Adipose tissue (tissue), 3 donors: ENCODE measurements around the gene ZNF792. TPM values are rescaled to one million over a fixed set of nuclear protein-coding genes. Genes with fewer than 3 reads are reported as not detected.
"Not testable (repeated sequence)": the region's sequence is repeated elsewhere in the genome, so short reads cannot be mapped to it uniquely, and the experiment has no call there.

Experiments used
- H3K27ac ChIP-seq: one replicate; pipeline ENCODE4 v1.5.1; 2013; ENCODE audit warnings: low read depth, low read length
- WGBS, 3 donors: extraction: QIAGEN DNeasy Blood & Tissue Kit; methylation state at CpG; one replicate each; pipeline ENCODE4 v1.1.7; 2013; 5-methylcytosine and 5-hydroxymethylcytosine counted together
- polyA plus RNA-seq, 3 donors: library from polyadenylated mRNA; stranded (reverse); fragments of 200-250 nt; gene quantifications; one replicate each; pipeline ENCODE4 v1.2.3, GENCODE V29; 2013
- donor health status: healthy with polysubstance abuse.
- donor health status: Bipolar disorder and iron deficiency.
- donor health status: healthy.

Gene ZNF792
- polyA plus RNA-seq, 3 donors, result 1.5 to 2.7 (median 1.9) TPM

- 83 to 89% (median 88%) methylated on average over 12 of the region's 12 CpGs for WGBS, 3 donors
- no peak overlapping the region for H3K27ac ChIP-seq
Measured at GRCh38 chr19:34979819-34980640, 16.0 kb upstream of the ZNF792 start.

DNA sequence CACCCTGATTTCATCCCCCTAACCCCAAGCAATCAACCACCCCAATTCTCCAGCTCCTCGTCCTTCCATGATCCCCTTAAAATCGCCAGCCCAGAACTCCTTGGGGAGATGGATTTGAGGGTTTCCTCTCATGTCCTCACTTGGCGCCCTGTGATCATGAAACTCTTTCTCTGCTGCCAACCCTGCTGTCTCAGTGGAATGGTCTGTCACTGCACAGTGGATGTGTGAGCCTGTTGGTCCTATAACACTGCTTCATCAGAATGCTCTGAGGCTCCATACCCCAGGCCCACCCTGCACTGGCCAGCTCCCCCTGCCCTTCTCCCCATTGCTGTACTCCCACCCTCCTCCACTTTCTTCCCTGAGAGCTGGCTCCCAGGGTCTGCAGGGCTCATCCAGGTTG is 12.6 kb upstream of the ZNF792 start:
- H3K27ac ChIP-seq, result no peak overlapping the region
- WGBS, 3 donors, result 82 to 94% (median 92%) methylated on average over 3 of the region's 3 CpGs

DNA sequence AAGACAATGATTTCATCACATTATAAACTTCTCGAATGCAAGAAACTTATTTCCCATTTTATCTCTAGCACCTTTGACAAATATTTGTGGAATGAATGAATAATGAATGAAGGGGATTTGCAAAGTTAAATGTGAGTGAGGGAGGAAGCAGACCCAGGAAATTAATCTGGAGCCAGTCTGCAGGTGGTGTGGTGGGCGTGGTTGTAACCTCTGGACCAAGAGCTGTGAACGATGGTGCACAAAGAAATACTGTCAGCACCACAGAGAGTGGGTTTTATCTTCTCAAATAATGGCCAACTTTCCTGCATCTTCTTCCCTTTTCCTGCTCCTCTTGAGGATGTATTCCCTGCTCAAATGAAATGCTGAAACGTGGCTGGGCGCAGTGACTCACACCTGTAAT is 11.0 kb upstream of the ZNF792 start:
- H3K27ac ChIP-seq, result no peak overlapping the region
- WGBS, 3 donors, result 58 to 72% (median 63%) methylated on average over 5 of the region's 5 CpGs

- no peak overlapping the region for H3K27ac ChIP-seq
- WGBS, 3 donors, result 35 to 87% (median 45%) methylated on average over 5 of the region's 5 CpGs
Measured at GRCh38 chr19:34974646-34975045, 10.6 kb upstream of the ZNF792 start.

DNA sequence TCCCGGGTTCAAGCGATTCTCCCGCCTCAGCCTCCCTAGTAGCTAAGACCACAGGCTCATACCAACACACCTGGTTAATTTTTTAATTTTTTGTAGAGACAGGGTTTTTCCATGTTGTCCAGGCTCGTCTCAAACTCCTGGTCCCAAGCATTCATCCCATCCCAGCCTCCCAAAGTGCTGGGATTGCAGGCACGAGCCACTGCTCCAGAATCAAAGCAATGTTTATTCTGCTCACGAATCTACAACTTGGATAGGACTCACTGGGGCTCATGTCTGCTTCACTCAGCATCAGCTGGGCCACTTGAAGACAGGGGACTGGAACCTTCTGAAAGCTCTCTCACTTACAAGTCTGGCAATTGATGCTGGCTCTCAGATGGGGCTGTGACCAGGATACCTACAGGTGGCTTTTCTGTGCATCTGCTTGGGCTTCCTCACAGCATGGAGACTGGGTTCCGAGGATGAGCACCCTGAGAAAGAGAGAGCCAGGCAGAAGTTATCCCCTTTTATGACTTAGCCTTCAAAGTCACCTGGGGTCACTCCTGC is 8.2 kb upstream of the ZNF792 start:
- 86 to 92% (median 89%) methylated on average over 7 of the region's 7 CpGs for WGBS, 3 donors
- no peak overlapping the region for H3K27ac ChIP-seq

- H3K27ac ChIP-seq, result not testable (repeated sequence)
Measured at GRCh38 chr19:34970185-34970780, 6.3 kb upstream of the ZNF792 start.

DNA sequence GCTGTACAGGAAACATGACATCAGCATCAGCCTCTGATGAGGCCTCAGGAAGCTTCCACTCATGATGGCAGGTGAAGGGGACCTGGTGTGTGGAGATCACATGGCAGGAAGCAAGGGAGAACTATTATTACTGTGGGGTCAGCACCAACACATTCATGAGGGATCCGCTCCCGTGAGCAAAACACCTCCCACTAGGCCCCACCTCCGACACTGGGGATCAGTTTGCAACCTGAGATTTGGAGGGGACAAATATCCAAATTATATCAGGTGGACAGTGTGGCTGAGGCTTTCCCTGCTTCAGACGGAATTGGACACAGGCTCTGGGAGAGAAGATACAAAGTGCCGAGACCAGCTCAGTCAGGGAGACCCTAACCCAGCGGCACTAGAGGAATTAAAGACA is 5.7 kb upstream of the ZNF792 start:
- 91 to 96% (median 92%) methylated on average over 6 of the region's 6 CpGs for WGBS, 3 donors
- H3K27ac ChIP-seq, result no peak overlapping the region

More at GRCh38 chr19:34970185-34970780, 6.3 kb upstream of the ZNF792 start:
- WGBS, 3 donors, result 87 to 91% (median 90%) methylated on average over 12 of the region's 12 CpGs

DNA sequence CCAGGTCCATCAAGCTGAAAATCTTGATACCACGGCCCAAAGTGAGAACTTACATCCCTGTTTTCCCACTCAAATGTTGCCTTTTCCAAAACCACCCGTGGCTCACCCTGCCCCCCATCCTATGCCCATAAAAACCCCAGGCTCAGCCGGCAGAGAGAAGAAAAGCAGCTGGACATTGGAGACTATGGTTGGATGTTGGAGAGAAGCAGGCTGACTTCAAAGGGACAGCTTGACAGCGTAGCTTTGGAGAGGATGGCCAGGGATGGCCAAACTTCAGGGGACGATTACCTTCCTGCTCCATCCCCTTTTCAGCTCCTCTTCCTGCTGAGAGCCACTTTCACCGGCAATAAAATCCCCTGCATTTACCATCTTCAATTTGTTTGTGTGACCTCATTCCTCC is 3.5 kb upstream of the ZNF792 start:
- H3K27ac ChIP-seq, result no peak overlapping the region
- 83 to 89% (median 83%) methylated on average over 6 of the region's 6 CpGs for WGBS, 3 donors

DNA sequence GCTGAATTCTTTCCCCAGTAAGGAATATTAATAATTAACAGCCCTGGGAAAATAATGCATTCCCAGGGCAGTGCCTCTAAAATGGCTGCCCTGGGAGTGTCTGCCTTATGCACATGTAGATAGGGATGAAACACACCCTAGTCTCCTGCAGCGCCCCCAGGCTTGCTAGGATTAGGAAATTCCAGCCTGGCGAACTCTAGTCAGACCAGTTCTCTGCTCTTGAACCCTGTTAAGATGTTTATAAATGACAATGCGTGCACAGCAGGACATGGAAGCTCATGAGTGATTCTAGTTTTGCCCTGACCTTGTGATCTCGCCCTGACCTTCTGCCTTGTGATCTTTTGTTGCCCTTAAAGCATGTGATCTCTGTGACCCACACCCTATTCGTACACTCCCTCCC is 1.5 kb upstream of the ZNF792 start:
- H3K27ac ChIP-seq, result not testable (repeated sequence)
- WGBS, 3 donors, result 79 to 84% (median 81%) methylated on average over 5 of the region's 5 CpGs

DNA sequence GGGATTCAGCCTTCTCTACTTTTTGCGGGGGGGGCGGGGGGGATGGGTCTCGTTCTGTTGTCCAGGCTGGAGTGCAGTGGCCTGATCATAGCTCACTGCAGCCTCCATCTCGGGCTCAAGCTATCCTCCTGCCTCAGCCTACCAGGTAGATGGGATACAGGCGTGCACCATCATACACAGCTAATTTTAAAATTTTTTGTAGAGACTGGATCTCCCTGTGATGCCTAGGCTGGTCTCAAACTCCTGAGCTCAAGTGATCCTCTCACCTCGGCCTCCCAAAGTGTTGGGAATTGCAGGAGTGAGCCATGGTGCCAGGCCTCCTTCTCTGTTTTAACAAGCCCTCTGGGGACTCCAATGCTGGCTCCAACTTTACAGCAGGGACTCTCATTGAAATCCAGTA is 569 bp upstream of the ZNF792 start:
- H3K27ac ChIP-seq, result no peak overlapping the region

GRCh38 chr19:34962687-34963572 is 1.1 kb downstream of the ZNF792 start:
- H3K27ac ChIP-seq, result no peak overlapping the region
- 24 to 27% (median 26%) methylated on average over 14 of the region's 14 CpGs for WGBS, 3 donors

More for the DNA sequence above, 569 bp upstream of the ZNF792 start:
- 52 to 67% (median 60%) methylated on average over 6 of the region's 6 CpGs for WGBS, 3 donors

DNA sequence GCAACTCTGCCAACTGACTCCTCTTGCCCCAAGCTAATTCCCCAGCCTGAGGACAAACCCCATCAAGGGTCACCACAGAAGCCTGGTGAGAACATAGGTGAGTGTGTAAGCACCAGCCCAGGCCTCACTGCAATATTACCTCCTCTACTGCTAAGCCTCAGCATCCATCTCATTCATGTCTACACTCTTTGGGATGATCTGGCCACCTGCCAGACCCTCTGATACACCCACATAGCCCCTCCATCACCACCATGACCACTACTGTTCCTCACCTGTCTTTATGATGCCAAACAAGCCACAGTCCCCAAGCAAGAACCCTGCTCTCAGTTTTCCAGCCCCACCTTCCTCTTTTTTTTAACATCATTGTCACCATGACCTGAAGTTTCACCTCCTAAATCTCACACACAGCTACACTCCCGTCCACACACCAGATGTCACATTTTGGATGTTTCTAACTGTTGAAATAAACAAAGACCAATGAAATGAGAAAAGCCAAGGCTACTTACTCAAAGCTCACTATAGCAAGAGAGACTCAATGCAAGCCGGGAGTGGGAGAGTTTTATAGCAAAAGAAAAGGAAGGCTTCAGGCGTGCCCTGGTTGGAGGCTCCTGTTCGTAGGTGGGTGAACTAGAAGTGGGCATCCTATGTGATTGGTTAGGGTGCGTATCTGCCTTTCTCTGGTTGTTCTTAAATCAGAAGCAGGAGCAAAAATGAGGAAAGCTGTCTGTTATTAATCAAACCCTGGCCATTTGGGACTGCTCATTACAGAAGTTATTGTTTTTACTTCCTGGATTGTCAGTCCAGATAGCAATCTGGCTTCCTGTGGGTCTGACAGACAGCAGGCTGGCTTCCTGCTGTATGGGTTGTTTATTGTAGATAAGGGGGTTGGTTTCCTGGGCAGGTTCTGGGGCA is 2.0 kb downstream of the ZNF792 start:
- 52 to 75% (median 59%) methylated on average over 5 of the region's 5 CpGs for WGBS, 3 donors
- H3K27ac ChIP-seq, result no peak overlapping the region

DNA sequence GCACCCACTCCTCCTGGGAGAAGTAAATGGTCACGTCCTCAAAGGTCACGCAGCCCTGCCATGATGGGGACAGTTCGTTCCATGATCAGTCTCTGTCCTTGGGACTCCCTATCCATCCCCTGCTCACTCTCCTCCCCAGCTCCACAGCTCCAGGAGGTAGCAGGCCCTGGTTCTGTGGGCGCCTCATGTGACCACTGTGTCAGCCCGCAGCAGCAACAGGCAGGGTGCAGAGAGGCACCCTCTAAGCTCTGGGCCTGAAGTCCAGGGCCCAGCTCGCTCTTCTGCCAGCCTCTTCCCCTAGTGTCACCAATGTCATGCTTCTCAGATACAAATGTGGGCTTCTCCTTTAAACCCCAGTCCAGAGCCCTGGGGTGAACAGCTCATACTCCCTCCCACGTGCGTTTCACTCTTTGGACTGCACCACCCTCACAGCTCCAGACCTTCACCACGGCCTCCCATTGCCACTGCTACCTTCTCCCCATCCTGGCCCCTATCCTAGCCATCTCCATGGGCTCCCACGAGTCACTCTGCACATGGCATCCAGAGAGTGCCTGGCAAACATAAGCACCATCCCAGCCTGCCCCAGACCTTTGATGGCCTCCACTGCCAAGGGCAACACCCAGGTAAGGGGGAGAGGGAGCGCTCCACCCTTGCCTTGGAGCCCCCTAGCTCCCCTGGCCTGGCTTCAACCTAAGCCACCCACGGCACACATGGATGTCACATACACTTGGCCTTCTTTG is 2.9 kb downstream of the ZNF792 start:
- WGBS, 3 donors, result 95 to 99% (median 98%) methylated on average over 12 of the region's 12 CpGs
- H3K27ac ChIP-seq, result no peak overlapping the region

DNA sequence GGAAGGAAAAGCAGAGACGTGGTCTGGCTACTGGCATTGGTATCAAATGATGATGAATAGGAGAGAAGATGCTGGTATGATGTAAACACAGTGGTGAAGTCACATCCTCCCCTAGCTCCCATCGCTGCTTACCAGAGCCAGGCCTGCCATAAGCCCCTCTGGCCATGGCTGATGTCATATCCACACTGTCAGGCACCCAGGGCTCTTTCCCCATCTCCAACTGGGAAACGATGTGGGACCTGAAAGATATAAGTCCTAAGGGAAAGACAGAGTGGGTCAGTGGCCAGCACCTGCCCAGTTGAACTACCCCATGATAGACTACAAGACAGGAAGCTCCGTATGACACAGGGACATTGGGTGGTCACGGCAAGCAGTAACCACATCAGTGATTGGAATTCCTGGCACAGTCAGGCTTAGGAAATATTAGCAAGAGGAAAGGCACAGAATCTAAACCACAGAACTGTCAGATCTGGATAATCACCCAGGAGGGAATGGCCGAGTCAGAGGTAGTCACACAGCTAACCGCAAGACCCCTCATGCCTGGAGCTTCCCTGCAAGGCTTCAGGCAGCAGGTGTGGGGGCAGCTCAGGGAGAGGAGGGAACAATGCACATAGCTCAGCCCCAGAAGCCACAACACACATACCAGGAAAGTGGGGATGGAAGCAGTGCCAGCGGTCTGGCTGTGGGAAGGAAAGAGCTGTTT is 3.8 kb downstream of the ZNF792 start:
- 95 to 97% (median 95%) methylated on average over 8 of the region's 8 CpGs for WGBS, 3 donors
- no peak overlapping the region for H3K27ac ChIP-seq

GRCh38 chr19:34959021-34959420 is 5.0 kb downstream of the ZNF792 start:
- WGBS, 3 donors, result 84 to 93% (median 91%) methylated on average over 7 of the region's 7 CpGs
- no peak overlapping the region for H3K27ac ChIP-seq

DNA sequence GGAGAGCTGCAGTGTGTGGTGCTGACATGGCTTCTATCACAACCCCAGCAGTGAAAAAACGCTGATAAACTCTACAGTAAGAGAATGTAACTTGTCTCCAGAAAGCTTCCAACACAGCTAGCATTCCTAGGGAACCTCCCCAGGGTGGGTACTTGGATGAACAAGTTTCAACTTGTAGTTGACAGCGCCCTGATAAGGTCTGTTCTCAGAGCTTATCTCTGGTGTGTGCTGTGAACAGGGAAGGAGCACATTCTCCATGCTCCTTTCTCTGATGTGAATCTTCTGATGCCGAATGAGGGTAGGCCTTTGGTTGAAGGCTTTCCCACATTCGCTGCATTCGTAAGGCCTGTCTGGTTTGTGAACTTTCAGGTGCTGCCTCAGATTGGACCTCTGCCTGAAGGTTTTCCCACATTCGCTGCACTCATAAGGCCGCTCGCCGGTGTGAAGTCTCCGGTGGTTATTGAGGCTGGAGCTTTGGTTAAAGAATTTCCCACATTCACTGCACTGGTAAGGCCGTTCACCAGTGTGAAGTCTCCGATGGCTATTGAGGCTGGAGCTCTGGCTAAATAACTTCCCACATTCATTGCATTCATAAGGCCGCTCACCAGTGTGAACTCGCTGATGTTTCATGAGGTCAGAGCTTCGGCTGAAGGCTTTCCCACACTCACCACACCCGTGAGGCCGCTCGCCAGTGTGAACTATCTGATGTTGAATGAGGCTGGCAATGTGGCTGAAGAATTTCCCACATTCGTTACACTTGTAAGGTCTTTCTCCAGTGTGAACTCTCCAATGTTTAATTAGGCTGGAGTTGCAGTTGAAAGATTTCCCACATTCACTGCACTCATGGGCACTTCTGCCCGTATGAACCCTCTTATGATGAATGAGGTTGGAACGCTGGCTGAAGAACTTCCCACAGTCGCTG is 5.9 kb downstream of the ZNF792 start:
- H3K27ac ChIP-seq, result no peak overlapping the region
- WGBS, 3 donors, result 94 to 96% (median 96%) methylated on average over 22 of the region's 22 CpGs
